GM12892 (cell line): Measurements from ENCODE around the gene COL23A1.

Experiments used
- DNase-seq: peaks from one replicate; pipeline ENCODE4 v3.0.0; 2011; ENCODE audit not compliant: insufficient read length
- FAIRE-seq: peaks from 2 replicates; lab custom pipeline; 2011; peaks lifted over from hg19 to GRCh38; lab: Jason Lieb, UNC
- POLR2A ChIP-seq: IDR thresholded peaks from 2 replicates; pipeline ENCODE4 v1.6.1; 2011; ENCODE audit warnings: low read depth, low read length, control low read depth
- POLR2AphosphoS5 ChIP-seq: IDR thresholded peaks from 2 replicates; pipeline ENCODE4 v1.6.1; 2011; ENCODE audit warnings: low read depth, low read length, control low read depth
- TAF1 ChIP-seq: IDR thresholded peaks from 2 replicates; pipeline ENCODE4 v1.6.1; 2011; ENCODE audit warnings: low read depth, mild to moderate bottlenecking, control low read depth, low read length, borderline replicate concordance

The COL23A1 gene

GRCh38 chr5:178314961-178315820, 275.0 kb downstream of the COL23A1 start:
- TF ChIP-seq POLR2AphosphoS5 (no peak), POLR2A (no peak), TAF1 (no peak)
- DNase-seq (no peak), FAIRE-seq (no peak)

- FAIRE-seq (no peak), DNase-seq (no peak)
- TF ChIP-seq POLR2AphosphoS5 (no peak), TAF1 (no peak), POLR2A (no peak)
Measured at GRCh38 chr5:178314061-178314660, 276.0 kb downstream of the COL23A1 start.

DNA sequence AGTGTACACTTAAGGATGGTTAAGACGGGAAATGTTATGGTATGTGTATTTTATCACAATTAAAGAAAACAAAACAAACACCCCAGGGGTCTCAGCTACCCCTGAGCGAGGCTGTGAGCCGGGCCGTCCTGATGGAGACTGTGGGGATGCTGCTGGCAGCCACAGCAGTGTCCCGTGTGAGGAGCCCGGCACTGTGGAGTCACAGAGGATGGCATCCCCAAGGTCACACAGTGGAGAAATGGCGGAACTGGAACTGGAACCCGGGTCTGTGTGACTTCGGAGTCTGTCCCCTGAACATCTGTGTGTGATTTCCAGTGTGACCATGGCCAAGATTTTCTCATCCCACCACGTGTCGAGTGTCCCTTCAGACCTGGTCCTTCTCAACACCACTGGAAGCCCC, 276.9 kb downstream of the COL23A1 start:
- TF ChIP-seq POLR2AphosphoS5 = no peak
- no peak for TF ChIP-seq POLR2A
- TF ChIP-seq TAF1 = no peak
- FAIRE-seq = no peak
- DNase-seq = no peak

DNA sequence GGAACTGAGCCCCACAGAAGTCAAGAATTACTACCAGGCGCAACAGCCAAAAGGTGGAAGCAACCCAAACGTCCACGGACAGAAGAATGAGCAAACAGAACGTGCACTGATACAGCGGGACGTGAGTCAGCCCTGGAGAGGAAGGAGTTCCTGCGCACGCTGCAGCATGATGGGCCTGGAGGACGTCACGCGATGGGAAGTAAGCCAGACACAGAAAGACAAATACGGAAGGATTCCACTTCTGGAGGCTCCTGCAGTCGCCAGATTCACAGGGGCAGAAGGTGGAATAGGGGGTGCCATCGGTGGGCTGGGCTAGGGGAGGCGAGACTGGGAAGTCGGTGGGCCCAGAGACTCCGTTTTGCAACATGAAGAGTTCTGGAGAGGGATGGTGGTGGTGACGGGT, 277.3 kb downstream of the COL23A1 start:
- TF ChIP-seq POLR2A (no peak), TAF1 (no peak), POLR2AphosphoS5 (no peak)
- FAIRE-seq (no peak), DNase-seq (no peak)

DNA sequence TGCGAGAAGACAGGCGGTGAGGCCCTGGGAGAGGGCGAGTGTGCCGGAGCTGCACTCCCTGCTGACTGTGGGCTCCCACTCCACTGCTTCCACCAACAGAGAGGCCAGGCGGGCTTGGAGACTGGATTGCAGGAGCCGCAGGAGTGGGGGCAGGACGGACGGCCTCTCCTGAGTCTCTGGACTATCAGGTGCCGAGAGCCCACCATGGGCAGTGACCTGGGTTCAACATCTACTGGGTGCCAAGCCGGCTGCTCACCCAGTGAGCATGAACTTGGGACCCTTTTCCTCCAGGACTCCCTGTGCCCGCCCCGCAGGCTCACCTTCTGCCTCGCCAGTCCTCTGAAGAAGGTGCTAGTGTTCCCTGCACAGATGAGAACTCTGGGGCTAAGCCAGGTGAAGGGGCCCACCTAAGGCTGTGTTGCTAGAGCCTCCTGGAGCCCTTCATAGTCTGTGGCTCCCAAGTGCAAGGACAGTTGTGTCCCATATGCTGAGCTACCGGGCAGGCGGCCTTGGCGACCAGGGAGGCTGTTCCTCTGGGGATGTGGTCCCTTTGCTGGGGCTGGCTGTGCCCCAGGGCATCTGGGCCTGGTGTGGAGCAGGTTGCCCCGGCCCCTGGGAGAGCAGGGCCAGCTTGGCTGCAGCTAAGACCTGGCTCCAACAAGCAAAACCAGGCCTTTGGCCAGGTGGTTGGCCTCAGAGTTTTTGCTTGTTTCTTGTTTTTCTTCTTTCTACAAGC, 279.9 kb downstream of the COL23A1 start:
- DNase-seq = no peak
- TF ChIP-seq POLR2A (no peak), TAF1 (no peak), POLR2AphosphoS5 (no peak)
- FAIRE-seq = no peak

GRCh38 chr5:178309271-178310013, 280.8 kb downstream of the COL23A1 start:
- TF ChIP-seq TAF1 = no peak
- TF ChIP-seq POLR2AphosphoS5 = no peak
- TF ChIP-seq POLR2A = no peak
- FAIRE-seq (no peak), DNase-seq (no peak)

DNA sequence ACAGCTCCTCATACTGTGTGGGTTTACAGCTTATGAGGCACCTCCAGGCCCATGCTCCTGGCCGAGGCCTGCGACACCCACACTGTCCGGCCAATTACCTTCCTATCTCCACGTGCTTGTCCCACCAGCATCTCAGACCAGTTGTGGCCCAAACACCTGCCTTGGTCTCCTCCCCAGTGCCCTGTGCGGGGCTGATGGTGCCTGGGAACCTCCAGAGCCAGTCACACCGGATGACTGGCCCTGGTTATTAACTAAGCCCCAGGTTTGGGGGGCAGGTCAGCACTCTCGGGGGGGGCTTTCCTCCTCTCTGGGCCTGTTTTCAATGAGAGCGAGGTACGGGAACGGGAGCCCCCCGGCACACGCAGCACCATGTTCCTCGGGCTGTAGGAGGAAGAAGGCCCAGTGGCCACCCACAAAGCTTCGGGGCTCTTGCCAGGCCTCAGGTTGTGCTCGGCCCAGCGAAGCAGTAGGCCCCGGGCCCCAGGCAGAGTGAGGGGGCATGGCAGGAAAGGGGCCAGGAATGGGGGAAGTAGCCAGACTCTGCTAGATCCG, 281.6 kb downstream of the COL23A1 start:
- TF ChIP-seq POLR2A (no peak), TAF1 (no peak), POLR2AphosphoS5 (no peak)
- no peak for FAIRE-seq

DNA sequence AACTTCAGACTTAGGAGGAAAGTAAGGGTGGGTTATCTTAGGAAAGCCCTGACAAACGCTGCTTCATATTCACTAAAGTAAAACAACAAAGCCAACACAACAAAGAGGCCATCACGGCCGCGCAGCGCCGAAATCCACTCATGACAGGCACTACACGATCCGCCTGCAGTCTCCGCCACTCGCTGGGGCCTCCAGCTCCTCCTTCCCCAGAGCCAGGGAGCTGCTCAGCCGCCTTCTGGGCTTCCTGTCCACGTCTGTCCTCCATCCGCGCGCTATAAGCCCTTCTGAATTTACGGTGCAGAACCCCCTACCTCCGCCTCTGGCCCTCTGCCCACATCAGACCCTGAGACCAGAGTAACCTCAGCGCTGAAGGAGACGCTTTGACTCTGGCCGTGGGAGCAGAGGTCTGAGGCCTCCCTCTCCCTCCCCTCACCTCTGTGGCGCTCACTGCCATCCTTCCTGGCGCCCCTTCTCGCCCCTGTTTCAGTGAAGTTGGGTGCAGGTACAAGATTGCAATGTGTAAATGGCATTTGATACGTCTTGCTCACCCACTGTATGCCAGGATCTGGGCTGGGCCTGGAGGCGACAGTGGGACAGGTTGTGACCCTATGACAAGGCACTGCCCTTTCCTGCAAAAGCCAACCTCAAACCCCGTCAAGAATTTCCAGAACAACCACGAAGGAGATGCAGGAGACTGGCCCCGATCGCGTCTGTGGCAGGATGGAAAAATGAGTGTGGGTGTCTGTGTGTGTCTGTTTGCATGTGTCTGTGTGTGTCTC, 282.7 kb downstream of the COL23A1 start:
- TF ChIP-seq POLR2AphosphoS5 (no peak), TAF1 (no peak), POLR2A (no peak)
- no peak for DNase-seq
- no peak for FAIRE-seq

More for the DNA sequence above, 281.6 kb downstream of the COL23A1 start:
- no peak for DNase-seq

DNA sequence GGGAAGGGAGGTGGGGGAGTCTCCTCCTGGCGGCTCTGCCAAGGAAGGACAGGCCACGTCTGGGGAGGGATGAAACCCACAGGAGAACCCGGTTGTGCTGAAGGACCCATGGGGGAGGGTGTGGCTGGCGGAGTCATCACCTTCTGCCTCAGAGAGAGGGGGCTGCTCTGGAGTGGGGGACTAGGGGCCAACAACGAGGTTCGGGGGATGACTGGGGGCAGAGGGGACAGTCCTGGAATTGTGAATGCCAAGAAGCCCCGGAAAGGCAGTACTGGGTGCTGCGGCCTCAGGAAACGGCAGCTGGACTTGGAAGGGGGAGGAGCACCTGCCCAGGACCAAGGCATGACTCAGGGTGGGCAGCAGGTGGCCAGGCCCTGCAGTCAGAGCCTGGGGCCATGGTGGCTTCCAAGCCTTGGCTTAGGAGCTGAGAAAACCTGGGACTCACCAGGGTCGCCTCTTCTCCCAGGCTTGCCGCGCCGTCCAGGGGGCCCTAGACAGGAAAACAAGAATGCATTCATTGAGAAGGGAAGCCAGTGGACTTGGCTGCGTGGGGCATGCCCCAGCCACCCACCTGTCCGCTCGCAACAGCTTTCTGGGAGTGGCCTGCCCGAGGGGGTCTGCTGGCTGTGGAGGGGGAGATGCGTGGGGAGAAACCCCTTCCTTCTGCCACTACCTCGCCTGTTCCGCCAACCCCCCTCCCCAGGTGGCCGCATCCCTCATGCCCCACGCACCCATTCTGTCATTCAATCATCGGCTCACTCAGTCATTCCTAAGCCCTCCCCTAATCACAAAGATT, 283.6 kb downstream of the COL23A1 start:
- TF ChIP-seq POLR2A = no peak
- FAIRE-seq (no peak), DNase-seq (no peak)
